ENCODE results near the gene ADGRV1. TPM values are rescaled to one million over a fixed set of nuclear protein-coding genes. Genes with fewer than 3 reads are reported as not detected.
"Not testable (repeated sequence)": the region's sequence is repeated elsewhere in the genome, so short reads cannot be mapped to it uniquely, and the experiment has no call there.

ADGRV1 gene
- total RNA-seq, 4 donors from 2014 or later = 129 to 158 (median 145) TPM

DNA sequence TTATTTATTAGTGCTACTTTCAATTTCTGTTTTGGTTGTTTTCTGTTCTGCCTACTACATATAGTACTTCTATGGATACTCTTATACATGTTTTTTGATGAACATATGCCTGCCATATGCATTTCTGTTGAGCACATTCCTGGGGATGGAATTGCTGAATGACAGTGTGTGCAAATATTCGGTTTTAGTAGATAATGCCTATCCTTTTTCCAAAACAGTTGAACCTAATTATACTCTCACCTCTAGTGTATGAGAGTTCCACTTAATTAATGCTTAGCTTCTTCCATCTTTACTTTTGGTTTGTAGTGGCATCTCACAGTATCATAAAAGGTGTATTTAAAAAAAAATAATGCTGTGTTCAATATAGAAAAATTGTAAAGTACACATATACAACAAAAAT lies 96.8 kb downstream of the ADGRV1 start:
- no peaks in the 10 kb centered on the region for H3K27me3 ChIP-seq
- no peak for DNase-seq
- no peak overlapping the region for H3K4me3 ChIP-seq (replicated peaks in 1 of 3)
- no peak overlapping the region for H3K27ac ChIP-seq
- no peak for TF ChIP-seq POLR2A (IDR thresholded peaks at IDR 0.05)
- H3K4me1 ChIP-seq = no peaks in the 10 kb centered on the region
- no peaks in the 10 kb centered on the region for H3K9me3 ChIP-seq
- WGBS, 2 donors = 85 to 88% methylated on average over 1 of the region's 1 CpG
- H3K36me3 ChIP-seq = no peaks in the 10 kb centered on the region
- intact Hi-C loops (cut with DNase I) = no loop called here

DNA sequence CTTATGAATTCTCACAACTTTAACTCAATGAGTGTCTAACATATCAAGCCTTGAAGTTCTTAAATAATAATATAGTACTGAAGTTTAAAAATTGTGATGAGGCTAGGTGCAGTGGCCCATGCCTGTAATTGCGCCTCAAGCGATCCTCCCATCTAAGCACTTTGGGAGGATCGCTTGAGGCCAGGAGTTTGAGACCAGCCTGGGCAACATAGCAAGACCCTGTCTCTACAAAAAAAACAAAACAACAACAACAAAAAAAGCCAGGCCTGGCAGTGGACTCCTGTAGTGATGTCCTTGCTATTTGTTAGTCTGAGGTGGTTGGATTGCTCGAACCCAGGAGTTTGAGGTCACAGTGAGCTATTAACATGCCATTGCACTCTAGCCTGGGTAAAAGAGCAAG lies 98.4 kb downstream of the ADGRV1 start:
- Histone ChIP-seq H3K4me1 (no peaks in the 10 kb centered on the region), H3K9me3 (no peaks in the 10 kb centered on the region), H3K27me3 (no peaks in the 10 kb centered on the region), H3K36me3 (no peaks in the 10 kb centered on the region), H3K4me3 (replicated peaks in 1 of 3) (no peak overlapping the region), H3K27ac (no peak overlapping the region)
- WGBS, 2 donors = 49 to 60% methylated on average over 4 of the region's 4 CpGs
- DNase-seq = no peak
- TF ChIP-seq POLR2A (IDR thresholded peaks at IDR 0.05) = no peak
- TF ChIP-seq, protein P1, sequence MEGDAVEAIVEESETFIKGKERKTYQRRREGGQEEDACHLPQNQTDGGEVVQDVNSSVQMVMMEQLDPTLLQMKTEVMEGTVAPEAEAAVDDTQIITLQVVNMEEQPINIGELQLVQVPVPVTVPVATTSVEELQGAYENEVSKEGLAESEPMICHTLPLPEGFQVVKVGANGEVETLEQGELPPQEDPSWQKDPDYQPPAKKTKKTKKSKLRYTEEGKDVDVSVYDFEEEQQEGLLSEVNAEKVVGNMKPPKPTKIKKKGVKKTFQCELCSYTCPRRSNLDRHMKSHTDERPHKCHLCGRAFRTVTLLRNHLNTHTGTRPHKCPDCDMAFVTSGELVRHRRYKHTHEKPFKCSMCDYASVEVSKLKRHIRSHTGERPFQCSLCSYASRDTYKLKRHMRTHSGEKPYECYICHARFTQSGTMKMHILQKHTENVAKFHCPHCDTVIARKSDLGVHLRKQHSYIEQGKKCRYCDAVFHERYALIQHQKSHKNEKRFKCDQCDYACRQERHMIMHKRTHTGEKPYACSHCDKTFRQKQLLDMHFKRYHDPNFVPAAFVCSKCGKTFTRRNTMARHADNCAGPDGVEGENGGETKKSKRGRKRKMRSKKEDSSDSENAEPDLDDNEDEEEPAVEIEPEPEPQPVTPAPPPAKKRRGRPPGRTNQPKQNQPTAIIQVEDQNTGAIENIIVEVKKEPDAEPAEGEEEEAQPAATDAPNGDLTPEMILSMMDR (IDR thresholded peaks at IDR 0.05) = no peak
- intact Hi-C loops (cut with DNase I) = no loop called here

DNA sequence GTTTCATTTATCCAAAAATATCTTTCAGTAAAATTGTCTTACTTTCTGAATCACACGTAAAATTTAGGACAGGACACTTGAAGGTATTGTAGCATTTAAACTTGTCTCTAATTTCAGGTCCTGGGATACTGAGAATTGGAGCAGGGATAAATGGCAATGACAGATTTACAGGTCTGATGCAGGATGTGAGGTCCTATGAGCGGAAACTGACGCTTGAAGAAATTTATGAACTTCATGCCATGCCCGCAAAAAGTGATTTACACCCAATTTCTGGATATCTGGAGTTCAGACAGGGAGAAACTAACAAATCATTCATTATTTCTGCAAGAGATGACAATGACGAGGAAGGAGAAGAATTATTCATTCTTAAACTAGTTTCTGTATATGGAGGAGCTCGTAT lies 99.2 kb downstream of the ADGRV1 start:
- DNase-seq = no peak
- no peaks in the 10 kb centered on the region for H3K27me3 ChIP-seq
- no peaks in the 10 kb centered on the region for H3K4me1 ChIP-seq
- no peak for TF ChIP-seq POLR2A (IDR thresholded peaks at IDR 0.05)
- TF ChIP-seq, protein P1 (IDR thresholded peaks at IDR 0.05) = no peak
- intact Hi-C loops (cut with DNase I) = no loop called here
- WGBS, 2 donors = 88 to 93% methylated on average over 6 of the region's 6 CpGs
- H3K27ac ChIP-seq = no peak overlapping the region
- H3K36me3 ChIP-seq = no peaks in the 10 kb centered on the region
- H3K9me3 ChIP-seq = no peaks in the 10 kb centered on the region
- no peak overlapping the region for H3K4me3 ChIP-seq (replicated peaks in 1 of 3)

DNA sequence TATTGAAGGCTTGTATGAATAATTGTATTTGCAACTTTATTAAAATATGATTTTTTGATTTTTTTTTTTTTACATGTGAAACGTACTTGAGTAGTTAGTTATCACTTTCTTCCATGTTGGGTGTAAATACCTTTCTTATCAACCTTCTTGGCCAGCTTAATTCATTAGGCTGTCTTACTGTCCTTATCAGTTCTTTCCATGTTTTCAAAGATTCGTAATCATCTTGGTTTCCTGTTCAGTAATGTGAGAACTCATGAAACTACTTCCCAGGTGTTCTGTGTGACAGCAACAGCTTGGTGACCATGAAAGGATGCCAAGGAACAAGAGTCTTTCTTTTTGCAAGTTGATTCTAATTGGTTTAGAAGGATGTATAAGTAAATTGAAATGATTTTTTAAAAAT lies 100.0 kb downstream of the ADGRV1 start:
- no peak for DNase-seq
- TF ChIP-seq, protein P1 (IDR thresholded peaks at IDR 0.05) = no peak
- TF ChIP-seq POLR2A (IDR thresholded peaks at IDR 0.05) = no peak

DNA sequence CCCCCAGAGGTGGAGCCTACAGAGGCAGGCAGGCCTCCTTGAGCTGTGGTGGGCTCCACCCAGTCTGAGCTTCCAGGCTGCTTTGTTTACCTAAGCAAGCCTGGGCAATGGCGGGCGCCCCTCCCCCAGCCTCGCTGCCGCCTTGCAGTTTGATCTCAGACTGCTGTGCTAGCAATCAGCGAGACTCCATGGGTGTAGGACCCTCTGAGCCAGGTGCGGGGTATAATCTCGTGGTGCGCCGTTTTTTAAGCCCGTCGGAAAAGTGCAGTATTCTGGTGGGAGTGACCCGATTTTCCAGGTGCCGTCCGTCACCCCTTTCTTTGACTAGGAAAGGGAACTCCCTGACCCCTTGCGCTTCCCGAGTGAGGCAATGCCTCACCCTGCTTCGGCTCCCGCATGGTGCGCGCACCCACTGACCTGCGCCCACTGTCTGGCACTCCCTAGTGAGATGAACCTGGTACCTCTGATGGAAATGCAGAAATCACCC lies 109.5 kb downstream of the ADGRV1 start:
- DNase-seq; H3K4me1 ChIP-seq; H3K9me3 ChIP-seq; H3K27ac ChIP-seq; H3K4me3 ChIP-seq (replicated peaks in 1 of 3); intact Hi-C loops (cut with DNase I); H3K27me3 ChIP-seq; H3K36me3 ChIP-seq: not testable (repeated sequence)
- 79 to 87% methylated on average over 15 to 17 of the region's 21 CpGs for WGBS, 2 donors

More for the DNA sequence above, 100.0 kb downstream of the ADGRV1 start:
- intact Hi-C loops (cut with DNase I) = no loop called here
- Histone ChIP-seq H3K4me3 (replicated peaks in 1 of 3) (no peak overlapping the region), H3K36me3 (no peaks in the 10 kb centered on the region), H3K4me1 (no peaks in the 10 kb centered on the region), H3K27ac (no peak overlapping the region), H3K9me3 (no peaks in the 10 kb centered on the region), H3K27me3 (no peaks in the 10 kb centered on the region)
- 76 to 85% methylated on average over 2 of the region's 2 CpGs for WGBS, 2 donors

DNA sequence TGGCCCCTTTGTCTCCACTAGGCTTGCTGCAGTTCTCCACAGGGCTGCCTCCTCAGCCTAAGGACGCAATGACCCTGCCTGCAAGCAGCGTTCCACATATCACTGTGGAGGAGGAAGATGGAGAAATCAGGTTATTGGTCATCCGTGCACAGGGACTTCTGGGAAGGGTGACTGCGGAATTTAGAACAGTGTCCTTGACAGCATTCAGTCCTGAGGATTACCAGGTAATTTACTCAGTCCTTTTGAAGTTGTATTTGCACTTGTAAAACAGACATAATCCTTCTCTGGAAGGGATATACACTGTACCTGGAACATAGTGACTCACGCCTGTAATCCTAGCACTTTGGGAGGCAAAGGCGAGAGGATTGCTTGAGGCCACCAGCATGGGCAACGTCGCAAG lies 116.6 kb downstream of the ADGRV1 start:
- Histone ChIP-seq H3K4me3 (replicated peaks in 1 of 3) (no peak overlapping the region), H3K27me3 (no peaks in the 10 kb centered on the region), H3K4me1 (no peaks in the 10 kb centered on the region), H3K27ac (no peak overlapping the region), H3K36me3 (no peaks in the 10 kb centered on the region), H3K9me3 (no peaks in the 10 kb centered on the region)
- intact Hi-C loops (cut with DNase I) = no loop called here
- 86 to 91% methylated on average over 8 of the region's 8 CpGs for WGBS, 2 donors
- TF ChIP-seq, protein P1 (IDR thresholded peaks at IDR 0.05) = no peak
- no peak for TF ChIP-seq POLR2A (IDR thresholded peaks at IDR 0.05)
- DNase-seq = no peak

All from thyroid gland (tissue), 4 donors.